Neural cell (in vitro differentiated cells): Measurements from ENCODE around the gene SMOC1.

Experiments
- EP300 ChIP-seq: fragments of 450-650 bp; conservative IDR thresholded peaks from 2 replicates; pipeline ENCODE4 v1.6.1; 2014; ENCODE audit warnings: antibody characterized with exemption, mild to moderate bottlenecking, moderate library complexity; ENCODE audit not compliant: poor library complexity, severe bottlenecking
- EZH2 ChIP-seq: fragments of 200-600, 300-800 bp; shearing (Covaris generic), sonication (generic); IDR thresholded peaks from 2 replicates; pipeline ENCODE4 v1.6.1; 2014; ENCODE audit warnings: antibody characterized with exemption, low read length, borderline replicate concordance, mild to moderate bottlenecking; ENCODE audit not compliant: insufficient read depth, poor library complexity, severe bottlenecking
- TF ChIP-seq, protein P1 (sequence below): fragments of 450-650 bp; IDR thresholded peaks from 2 replicates; pipeline ENCODE4 v1.5.1; 2014; ENCODE audit warnings: antibody characterized with exemption, mild to moderate bottlenecking, moderate library complexity; ENCODE audit not compliant: poor library complexity, severe bottlenecking

DNA sequence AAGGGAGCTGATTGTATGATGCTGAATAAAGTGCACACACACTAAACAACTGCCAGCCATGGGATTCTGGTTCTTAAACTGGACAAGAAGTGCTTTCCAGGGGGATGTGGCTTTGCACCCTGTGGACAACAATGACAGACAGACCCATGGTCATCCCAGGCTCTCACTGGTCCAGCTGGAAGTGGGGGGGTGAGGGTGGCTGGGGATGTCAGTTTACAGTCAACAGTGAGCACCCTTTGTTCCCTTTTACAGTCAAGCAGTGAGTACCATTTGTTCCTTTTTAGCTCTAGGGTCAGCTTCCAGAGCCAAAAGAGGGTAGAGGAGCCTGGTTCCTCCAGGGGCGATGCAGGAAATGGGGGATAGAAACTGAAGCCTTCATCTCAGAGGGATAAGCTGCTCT lies 100.7 kb downstream of the SMOC1 start:
- TF ChIP-seq, protein P1, sequence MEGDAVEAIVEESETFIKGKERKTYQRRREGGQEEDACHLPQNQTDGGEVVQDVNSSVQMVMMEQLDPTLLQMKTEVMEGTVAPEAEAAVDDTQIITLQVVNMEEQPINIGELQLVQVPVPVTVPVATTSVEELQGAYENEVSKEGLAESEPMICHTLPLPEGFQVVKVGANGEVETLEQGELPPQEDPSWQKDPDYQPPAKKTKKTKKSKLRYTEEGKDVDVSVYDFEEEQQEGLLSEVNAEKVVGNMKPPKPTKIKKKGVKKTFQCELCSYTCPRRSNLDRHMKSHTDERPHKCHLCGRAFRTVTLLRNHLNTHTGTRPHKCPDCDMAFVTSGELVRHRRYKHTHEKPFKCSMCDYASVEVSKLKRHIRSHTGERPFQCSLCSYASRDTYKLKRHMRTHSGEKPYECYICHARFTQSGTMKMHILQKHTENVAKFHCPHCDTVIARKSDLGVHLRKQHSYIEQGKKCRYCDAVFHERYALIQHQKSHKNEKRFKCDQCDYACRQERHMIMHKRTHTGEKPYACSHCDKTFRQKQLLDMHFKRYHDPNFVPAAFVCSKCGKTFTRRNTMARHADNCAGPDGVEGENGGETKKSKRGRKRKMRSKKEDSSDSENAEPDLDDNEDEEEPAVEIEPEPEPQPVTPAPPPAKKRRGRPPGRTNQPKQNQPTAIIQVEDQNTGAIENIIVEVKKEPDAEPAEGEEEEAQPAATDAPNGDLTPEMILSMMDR: no peak
- TF ChIP-seq EZH2: no peak
- TF ChIP-seq EP300: no peak
